ENCODE results near the gene IL2RG.

Gene IL2RG

DNA sequence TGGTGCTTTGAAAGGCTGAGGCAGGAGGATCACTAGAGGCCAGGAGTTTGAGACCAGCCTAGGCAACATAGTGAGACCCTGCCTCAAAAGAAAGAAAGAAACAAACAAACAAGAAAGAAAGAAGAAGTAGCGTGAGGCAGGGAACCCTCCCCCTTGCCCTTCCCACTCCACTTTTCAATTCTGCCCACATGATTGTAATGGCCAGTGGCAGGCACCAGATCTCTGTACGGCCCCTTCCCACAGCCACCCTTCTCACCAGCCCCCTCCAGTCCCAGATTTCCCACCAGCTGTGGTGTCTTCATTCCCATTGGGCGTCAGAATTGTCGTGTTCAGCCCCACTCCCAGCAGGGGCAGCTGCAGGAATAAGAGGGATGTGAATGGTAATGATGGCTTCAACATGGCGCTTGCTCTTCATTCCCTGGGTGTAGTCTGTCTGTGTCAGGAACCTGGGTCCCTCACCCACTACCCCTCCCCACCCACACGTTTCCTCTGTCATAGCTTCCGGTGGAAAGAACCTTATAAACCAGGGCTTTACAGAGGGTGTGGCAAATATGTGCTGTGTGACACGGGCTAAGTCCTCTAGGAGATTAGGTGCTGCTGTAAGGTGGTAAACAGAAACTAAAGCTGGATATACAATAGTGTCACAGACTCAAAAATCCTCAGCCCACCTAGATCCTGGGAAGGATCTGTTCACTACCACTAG is at the start of gene IL2RG:
Gene IL2RG (minus strand): TSS at position 437 of the 703 bp plus-strand sequence. CDS start 38 bp downstream, at position 399.
- no peak for FAIRE-seq

- FAIRE-seq: no peak
Measured at GRCh38 chrX:71160475-71160874, 49.1 kb upstream of the IL2RG start.

- no peak for FAIRE-seq
Measured at GRCh38 chrX:71159335-71159734, 48.0 kb upstream of the IL2RG start.

DNA sequence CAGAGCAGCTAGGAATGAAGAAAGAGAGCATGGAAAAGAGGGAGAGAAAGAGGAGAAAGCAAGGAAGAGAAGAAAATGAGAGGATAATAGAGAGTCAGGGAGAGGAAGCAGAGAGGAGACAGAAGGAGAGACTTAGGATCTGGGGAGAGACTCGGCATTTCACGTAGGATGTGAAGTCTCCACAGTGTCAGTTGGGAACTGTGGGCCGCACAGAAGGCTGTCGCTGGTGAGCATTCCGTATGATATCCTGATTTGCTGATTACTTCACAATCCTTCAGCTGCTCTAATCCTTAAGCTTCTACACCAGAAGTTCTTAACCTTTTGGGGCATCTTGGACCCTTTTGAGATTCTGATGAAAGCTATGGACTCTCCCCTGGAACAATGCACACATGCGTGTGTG is 47.2 kb upstream of the IL2RG start:
- no peak for FAIRE-seq

- FAIRE-seq: no peak
Measured at GRCh38 chrX:71154641-71155040, 43.3 kb upstream of the IL2RG start.

DNA sequence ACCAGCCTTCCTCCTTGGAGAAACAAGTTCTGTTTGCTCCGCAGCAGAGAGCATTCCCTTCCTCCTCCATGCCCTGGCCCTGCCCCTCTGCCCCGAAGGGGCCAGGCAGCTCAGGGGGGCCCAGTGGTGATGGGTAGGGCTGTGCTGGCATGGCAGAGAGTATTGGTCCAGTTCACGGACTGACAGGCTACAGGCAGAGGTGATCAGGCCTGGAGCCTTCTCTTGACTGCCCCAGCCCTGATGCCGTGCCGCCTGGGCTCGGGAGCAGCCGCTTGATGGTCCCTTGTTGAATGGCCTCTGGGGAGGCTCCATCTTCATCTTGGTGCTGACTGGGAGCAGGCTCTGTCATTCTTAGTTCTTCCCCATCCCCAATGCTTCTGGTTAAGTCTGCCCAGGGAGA is 42.8 kb upstream of the IL2RG start:
- FAIRE-seq: no peak

DNA sequence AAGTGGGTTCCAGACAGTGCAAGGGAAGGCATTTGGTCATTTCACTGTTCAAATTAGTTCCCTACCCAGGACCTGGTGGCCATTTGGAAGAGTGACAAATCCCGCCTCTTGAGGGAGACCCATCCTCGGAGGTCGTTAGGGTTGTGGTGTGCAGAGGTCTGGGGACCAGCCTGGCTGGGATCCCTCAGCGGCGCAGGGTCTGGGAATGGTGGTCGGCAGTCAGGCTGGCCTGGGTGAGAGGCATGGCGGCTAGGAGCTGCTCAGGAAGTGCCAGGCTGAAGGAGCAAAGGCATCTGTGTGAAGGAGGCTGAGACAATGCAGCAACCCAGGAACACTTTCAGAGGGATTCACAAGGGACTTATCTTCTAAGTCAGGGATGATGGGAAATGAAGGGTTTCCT is 40.0 kb upstream of the IL2RG start:
- FAIRE-seq: no peak

DNA sequence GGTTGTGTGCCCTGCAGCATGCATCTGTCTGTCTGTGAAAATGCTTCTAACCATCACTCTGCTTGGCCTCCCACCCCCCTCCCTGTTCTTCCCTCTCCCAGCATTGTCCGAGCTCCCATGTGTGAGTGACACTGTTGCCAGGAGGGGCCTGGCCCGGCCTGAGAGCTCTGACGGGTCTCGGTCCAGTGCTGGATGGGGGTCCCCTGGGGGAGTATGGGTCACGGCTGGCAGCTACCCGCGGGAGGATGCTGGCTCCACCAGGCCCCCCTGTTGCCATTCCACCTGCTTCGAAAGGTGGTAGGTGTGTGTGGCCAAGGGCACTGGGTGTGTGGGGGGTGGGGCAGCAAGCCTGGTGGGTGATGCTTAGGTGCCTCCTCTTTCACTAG is 36.9 kb upstream of the IL2RG start:
- FAIRE-seq: no peak

GRCh38 chrX:71147496-71148277 is 36.3 kb upstream of the IL2RG start:
- FAIRE-seq: no peak

DNA sequence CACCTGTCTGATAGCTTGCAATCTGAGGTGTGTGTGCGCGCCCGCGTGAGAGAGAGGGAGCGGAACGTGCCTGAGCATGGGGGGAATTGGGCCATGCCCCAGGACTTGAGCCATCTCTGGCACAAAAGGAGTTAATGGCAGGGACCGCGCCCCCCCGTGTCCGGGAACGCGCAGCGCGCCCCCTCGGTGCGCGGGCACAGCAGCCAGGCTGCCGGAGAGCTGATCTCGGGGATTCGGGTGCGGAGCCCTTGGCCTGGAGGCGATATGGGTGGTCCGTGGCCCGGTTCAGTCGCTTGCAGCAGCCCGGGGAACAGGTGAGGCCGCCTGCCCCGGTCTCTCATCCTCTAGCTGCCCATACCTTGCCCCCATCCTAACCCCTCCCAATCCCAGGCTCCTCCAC is 33.3 kb upstream of the IL2RG start, which contains the start of gene NLGN3:
Gene NLGN3 (plus strand): TSS at position 191 of the 400 bp plus-strand sequence. CDS start 2,909 bp downstream, outside the sequence.
- no peak for FAIRE-seq

- no peak for FAIRE-seq
Measured at GRCh38 chrX:71143508-71143907, 32.1 kb upstream of the IL2RG start.

DNA sequence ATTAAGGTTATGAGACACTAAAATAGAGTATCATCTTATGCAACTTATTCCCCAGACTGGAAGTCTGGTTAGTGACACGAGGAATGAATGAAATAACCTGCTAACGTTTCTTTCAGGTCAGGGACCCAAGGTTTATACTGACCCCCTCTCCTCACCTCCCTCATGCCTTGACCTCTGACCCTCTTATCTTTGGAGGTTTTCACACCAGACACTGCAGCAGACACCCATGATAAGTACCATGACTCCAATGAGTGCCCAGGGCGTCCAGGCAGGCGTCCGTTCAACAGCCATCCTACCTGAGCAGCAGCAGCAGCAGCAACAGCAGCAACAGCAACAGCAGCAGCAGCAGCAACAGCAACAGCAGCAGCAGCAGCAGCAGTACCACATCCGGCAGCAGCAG is 29.1 kb upstream of the IL2RG start:
- no peak for FAIRE-seq

DNA sequence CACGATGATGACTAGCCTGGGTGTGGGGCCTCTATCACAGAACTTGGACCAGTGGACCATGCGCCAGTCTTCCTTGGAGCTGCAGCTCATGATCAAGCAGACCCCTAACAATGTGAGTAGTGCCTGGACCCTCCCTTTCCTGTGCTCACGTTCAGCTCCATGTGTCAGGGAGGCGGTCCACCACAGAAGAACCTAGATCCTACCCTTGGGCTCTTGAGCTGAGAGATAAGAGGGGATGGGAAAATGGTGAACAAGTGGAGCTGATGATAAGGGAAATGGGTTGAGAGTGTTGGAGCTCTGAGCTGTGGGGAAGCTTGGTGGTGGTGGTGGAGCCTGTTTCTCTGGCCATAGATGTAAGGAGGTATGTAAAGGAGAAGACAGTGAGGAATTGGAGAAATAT is 20.1 kb upstream of the IL2RG start:
- FAIRE-seq: no peak

DNA sequence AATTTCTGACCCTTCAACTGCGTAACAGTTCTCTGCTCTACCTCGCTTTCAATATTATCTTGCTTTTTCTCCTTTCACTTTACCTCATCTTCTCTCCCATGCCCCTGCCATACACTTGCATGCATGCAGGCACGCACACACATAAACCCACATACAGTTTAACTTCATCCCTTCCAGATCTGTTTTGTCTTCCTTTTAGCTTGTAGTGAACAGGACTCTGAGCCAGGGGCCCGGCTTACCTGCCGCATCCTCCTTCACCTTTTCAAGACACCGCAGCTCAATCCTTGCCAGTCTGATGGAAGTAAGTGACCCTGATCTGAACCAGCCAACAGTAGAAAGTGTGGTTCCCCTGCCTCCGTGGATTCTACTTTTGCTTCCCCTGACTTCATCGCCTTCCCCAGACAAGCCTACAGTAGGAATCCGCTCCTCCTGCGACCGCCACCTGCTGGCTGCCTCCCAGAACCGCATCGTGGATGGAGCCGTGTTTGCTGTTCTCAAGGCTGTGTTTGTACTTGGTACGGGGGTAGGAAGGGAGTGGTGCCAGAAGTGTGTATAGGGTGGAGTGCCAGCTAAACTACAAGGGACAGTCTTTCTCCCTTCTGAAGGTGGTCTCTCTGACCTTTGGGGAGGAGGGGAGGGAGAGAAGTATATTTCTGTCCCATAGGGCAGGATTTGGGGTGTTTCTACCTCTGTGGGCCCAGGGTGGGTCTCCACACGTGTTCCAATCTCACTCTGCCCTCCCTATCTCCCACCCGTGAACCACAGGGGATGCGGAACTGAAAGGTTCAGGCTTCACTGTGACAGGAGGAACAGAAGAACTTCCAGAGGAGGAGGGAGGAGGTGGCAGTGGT is 17.8 kb upstream of the IL2RG start:
- peak; percentile 27 for FAIRE-seq

GRCh38 chrX:71128166-71128833 is 16.9 kb upstream of the IL2RG start:
- no peak for FAIRE-seq

DNA sequence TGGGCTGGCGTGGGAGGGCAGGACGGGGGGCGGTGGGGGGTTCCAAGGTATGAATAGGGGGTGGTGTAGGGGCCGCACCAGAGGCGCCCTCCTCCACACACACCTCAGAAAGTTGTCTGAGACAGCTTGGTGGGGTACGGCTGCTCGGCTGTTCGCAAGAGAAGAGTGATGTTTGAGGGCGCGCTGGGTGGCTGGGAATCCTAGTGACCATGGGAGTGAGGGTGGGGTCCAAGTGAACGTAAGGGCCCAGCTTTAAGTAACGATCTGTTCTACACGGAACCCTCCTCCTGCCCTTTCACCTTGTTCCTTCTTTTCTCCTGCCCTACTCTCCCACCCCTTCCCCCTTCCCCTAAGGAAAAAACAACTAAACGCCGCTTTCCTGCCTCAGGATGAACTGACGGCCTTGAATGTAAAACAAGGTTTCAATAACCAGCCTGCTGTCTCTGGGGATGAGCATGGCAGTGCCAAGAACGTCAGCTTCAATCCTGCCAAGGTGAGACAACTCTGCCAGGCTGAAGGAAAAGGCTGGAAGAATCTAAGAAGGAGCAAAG is 7.7 kb upstream of the IL2RG start:
- no peak for FAIRE-seq

DNA sequence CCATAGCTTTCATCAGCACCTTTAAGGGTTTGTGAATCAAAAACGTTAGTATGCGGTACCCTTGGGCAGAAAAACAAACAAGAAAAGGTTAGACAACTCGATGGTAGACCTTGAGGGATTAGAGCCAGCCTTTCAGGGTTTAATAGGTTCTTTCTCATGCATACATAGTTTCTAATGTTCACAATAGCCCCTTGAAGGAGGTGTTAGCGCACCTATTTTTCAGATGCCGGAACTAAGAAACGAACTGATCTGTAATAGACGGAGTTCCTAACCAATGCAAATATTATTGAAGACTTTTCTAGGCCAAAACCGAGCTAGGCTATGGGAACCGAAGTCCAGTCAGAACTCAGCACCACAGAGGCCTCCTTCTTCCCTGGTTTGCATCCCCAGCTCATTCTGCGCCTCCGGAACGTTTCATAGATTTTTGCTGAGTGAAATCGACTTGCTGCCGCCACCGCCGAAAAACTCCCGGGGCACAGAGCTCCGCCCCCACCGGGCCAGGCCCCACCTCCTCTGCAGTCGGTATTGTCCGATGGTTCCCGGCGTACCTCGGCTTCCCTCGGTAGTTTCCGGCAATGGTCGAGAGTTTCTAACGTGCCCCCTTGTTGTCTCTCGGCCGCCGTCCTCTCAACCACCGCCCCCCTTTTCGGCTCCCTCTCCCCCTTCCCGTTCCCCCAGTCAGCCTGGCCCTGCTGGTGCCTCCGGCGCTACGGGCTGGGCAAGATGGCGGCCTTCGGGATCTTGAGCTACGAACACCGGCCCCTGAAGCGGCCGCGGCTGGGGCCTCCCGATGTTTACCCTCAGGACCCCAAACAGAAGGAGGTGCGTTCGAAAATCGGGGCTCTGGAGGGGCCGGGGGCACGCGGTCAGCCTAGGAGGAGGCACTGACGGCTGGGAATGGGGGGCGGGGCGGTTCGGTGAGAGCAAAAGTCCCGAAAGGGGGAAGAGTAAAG is 6.9 kb upstream of the IL2RG start, which contains the start of gene MED12:
Gene MED12 (plus strand): TSS at position 565 of the 953 bp plus-strand sequence. CDS start 159 bp downstream, at position 724.
- peak; percentile 13 for FAIRE-seq

GRCh38 chrX:71117358-71117757 is 6.0 kb upstream of the IL2RG start:
- FAIRE-seq: no peak

GRCh38 chrX:71111921-71112431 is 599 bp upstream of the IL2RG start:
- FAIRE-seq: no peak

DNA sequence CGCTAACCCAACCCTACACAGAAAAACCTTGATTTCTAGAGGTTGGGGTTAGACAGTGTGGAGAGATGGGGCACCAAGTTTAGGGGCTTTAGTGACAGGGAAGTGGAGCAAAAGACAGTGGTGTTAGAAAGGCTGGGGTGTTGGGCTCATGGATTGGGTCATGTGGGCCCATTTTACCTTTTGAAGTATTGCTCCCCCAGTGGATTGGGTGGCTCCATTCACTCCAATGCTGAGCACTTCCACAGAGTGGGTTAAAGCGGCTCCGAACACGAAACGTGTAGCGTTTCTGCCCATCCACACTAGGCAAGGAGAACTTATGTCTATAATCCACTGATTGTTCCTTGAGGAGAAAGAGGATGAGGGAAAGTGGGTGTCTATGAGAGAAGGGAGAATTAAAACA is 2.3 kb downstream of the IL2RG start:
- no peak for FAIRE-seq
